ENCODE results near the gene HGS.

The HGS gene

DNA sequence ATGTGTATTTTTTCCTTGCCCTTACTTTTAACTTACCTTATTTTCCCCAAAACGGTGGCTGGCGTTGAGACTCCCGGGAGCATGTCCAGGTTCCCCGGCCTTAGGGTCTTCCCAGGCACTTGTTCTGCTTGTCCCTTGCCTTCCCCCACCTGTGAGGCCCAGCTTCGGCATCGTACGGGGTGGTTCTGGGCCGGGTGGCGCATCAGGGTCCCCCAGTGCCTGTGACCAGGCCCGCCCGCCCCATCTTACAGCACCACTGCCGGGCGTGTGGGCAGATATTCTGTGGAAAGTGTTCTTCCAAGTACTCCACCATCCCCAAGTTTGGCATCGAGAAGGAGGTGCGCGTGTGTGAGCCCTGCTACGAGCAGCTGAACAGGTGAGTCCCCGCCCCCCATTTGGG is 7.4 kb downstream of the HGS start:
- peaks cover 15% of the 10 kb centered on the region for H3K36me3 ChIP-seq (ENCODE audit: control insufficient read depth, insufficient read depth, low read length)
- H3K4me3 ChIP-seq (ENCODE audit: low read length) = no peak overlapping the region
- no peaks in the 10 kb centered on the region for H3K4me1 ChIP-seq (ENCODE audit: control insufficient read depth, insufficient read depth, low read length)
- H3K9ac ChIP-seq (ENCODE audit: low read length) = no peak overlapping the region
- H3K27me3 ChIP-seq (ENCODE audit: control insufficient read depth, insufficient read depth, low read length) = no peaks in the 10 kb centered on the region
- H3K9me3 ChIP-seq (ENCODE audit: control insufficient read depth, low read length) = no peaks in the 10 kb centered on the region

DNA sequence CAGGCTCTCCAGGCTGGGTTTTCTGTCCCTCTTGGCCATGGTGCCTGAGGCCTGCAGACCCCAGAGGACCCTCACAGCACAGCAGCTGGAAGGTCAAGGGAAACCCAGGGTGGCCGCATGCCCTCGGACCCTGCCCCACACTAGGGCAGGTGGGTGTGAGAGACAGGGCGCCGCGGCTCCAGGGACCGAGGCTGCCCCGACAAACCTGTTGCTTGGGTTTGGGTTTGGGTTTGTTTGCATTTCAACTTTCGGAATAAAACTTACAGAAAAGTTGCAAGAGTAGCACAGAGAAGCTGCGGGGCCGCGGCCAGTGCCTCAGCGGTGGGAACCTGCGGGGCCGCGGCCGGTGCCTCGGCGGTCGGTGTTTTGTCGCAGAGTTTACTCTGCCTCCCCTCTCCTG is 7.8 kb downstream of the HGS start:
- no peaks in the 10 kb centered on the region for H3K4me1 ChIP-seq (ENCODE audit: control insufficient read depth, insufficient read depth, low read length)
- no peak overlapping the region for H3K4me3 ChIP-seq (ENCODE audit: low read length)
- no peak overlapping the region for H3K9ac ChIP-seq (ENCODE audit: low read length)
- H3K9me3 ChIP-seq (ENCODE audit: control insufficient read depth, low read length) = no peaks in the 10 kb centered on the region
- H3K27me3 ChIP-seq (ENCODE audit: control insufficient read depth, insufficient read depth, low read length) = no peaks in the 10 kb centered on the region
- peaks cover 15% of the 10 kb centered on the region for H3K36me3 ChIP-seq (ENCODE audit: control insufficient read depth, insufficient read depth, low read length)

DNA sequence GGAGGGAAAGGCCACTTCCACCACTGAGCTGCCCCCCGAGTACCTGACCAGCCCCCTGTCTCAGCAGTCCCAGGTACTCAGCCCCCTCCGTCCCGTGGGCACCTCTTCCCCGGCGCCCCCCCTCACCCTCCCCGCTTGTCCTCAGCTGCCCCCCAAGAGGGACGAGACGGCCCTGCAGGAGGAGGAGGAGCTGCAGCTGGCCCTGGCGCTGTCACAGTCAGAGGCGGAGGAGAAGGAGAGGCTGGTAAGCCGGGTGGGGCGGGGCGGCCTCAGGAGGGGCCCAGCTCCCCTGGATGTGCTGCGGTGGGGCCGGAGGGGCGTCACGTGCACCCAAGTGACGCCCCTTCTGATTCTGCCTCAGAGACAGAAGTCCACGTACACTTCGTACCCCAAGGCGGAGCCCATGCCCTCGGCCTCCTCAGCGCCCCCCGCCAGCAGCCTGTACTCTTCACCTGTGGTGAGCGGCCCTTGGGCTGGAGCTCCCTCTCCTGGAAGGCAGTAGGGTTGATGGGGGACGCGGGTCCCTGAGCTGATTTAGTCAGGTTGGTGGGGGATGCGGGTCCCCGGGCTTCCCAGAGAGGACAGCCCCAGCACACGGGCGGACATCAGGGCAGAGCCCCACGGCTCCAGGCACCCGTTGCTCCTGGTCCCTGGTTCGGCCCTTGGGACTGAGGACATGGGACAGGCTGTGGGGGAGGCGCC is 9.8 kb downstream of the HGS start:
- Histone ChIP-seq H3K4me1 (ENCODE audit: control insufficient read depth, insufficient read depth, low read length) (no peaks in the 10 kb centered on the region), H3K36me3 (ENCODE audit: control insufficient read depth, insufficient read depth, low read length) (peaks cover 15% of the 10 kb centered on the region), H3K9ac (ENCODE audit: low read length) (no peak overlapping the region), H3K9me3 (ENCODE audit: control insufficient read depth, low read length) (no peaks in the 10 kb centered on the region), H3K27me3 (ENCODE audit: control insufficient read depth, insufficient read depth, low read length) (no peaks in the 10 kb centered on the region), H3K4me3 (ENCODE audit: low read length) (no peak overlapping the region)

DNA sequence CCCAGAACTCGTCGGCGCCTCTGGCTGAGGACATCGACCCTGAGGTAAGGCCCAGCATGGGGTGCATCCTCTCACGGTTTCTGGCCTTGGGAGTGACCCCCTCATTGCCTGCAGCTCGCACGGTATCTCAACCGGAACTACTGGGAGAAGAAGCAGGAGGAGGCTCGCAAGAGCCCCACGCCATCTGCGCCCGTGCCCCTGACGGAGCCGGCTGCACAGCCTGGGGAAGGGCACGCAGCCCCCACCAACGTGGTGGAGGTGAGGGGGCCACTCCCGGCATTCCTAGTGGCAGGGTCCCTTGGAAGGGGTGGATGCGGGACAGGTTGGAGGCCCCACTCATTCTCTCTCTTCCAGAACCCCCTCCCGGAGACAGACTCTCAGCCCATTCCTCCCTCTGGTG is 11.0 kb downstream of the HGS start:
- Histone ChIP-seq H3K4me1 (ENCODE audit: control insufficient read depth, insufficient read depth, low read length) (no peaks in the 10 kb centered on the region), H3K9me3 (ENCODE audit: control insufficient read depth, low read length) (no peaks in the 10 kb centered on the region), H3K9ac (ENCODE audit: low read length) (no peak overlapping the region), H3K36me3 (ENCODE audit: control insufficient read depth, insufficient read depth, low read length) (peaks cover 15% of the 10 kb centered on the region), H3K4me3 (ENCODE audit: low read length) (no peak overlapping the region), H3K27me3 (ENCODE audit: control insufficient read depth, insufficient read depth, low read length) (no peaks in the 10 kb centered on the region)

DNA sequence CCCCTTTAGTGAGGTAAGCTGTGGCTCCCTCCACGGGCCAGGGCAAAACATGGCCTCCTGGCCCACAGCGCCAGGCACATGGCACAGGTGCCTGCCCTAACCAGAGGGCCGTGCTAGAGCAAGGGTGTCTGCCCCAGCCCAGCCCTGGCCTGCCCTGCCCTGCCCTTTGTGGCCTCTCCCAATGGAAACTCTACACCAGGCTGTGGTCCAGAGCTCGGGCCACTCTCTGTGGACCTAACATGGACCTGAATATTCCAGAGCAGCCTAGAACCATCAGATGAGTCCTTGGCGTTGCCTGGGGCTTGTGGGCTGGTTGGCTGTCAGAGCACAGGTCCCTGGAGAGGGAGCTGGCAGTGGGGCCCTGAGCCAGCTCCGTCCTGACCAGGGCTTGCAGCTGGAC is 11.4 kb downstream of the HGS start:
- no peaks in the 10 kb centered on the region for H3K4me1 ChIP-seq (ENCODE audit: control insufficient read depth, insufficient read depth, low read length)
- H3K9ac ChIP-seq (ENCODE audit: low read length) = no peak overlapping the region
- no peaks in the 10 kb centered on the region for H3K9me3 ChIP-seq (ENCODE audit: control insufficient read depth, low read length)
- H3K4me3 ChIP-seq (ENCODE audit: low read length) = no peak overlapping the region
- peaks cover 15% of the 10 kb centered on the region for H3K36me3 ChIP-seq (ENCODE audit: control insufficient read depth, insufficient read depth, low read length)
- H3K27me3 ChIP-seq (ENCODE audit: control insufficient read depth, insufficient read depth, low read length) = no peaks in the 10 kb centered on the region

DNA sequence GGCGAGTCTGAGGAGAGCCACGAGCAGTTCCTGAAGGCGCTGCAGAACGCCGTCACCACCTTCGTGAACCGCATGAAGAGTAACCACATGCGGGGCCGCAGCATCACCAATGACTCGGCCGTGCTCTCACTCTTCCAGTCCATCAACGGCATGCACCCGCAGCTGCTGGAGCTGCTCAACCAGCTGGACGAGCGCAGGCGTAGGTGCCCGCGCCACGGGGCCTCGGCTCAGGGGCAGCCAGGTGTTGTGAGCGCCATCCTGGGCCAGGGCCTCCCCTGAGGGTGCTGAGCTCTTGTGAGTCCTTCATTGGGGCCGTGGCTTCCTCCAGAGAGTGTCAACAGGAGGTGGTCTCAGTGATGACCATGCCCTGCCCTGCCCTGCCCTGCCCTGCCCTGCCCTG is 12.0 kb downstream of the HGS start:
- H3K4me3 ChIP-seq (ENCODE audit: low read length) = no peak overlapping the region
- H3K9me3 ChIP-seq (ENCODE audit: control insufficient read depth, low read length) = no peaks in the 10 kb centered on the region
- H3K4me1 ChIP-seq (ENCODE audit: control insufficient read depth, insufficient read depth, low read length) = no peaks in the 10 kb centered on the region
- H3K9ac ChIP-seq (ENCODE audit: low read length) = no peak overlapping the region
- H3K36me3 ChIP-seq (ENCODE audit: control insufficient read depth, insufficient read depth, low read length) = peaks cover 15% of the 10 kb centered on the region
- H3K27me3 ChIP-seq (ENCODE audit: control insufficient read depth, insufficient read depth, low read length) = no peaks in the 10 kb centered on the region

DNA sequence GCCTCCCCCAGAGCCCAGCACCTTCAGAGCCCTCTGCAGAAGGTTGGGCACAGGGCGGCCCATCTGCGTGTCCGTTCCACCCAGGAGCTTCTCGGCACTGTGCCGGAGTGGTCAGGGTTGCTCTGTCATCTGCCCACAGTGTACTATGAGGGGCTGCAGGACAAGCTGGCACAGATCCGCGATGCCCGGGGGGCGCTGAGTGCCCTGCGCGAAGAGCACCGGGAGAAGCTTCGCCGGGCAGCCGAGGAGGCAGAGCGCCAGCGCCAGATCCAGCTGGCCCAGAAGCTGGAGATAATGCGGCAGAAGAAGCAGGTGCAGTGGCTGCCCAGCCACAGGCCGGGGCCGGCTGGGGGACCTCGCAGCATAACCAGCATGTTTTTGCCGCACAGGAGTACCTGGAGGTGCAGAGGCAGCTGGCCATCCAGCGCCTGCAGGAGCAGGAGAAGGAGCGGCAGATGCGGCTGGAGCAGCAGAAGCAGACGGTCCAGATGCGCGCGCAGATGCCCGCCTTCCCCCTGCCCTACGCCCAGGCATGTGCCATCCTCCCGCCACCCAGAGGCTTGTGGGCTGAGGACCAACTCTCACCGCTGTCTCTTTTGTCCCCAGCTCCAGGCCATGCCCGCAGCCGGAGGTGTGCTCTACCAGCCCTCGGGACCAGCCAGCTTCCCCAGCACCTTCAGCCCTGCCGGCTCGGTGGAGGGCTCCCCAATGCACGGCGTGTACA is 12.6 kb downstream of the HGS start:
- Histone ChIP-seq H3K9me3 (ENCODE audit: control insufficient read depth, low read length) (no peaks in the 10 kb centered on the region), H3K4me3 (ENCODE audit: low read length) (no peak overlapping the region), H3K4me1 (ENCODE audit: control insufficient read depth, insufficient read depth, low read length) (peaks cover 1% of the 10 kb centered on the region), H3K36me3 (ENCODE audit: control insufficient read depth, insufficient read depth, low read length) (peaks cover 15% of the 10 kb centered on the region), H3K27me3 (ENCODE audit: control insufficient read depth, insufficient read depth, low read length) (no peaks in the 10 kb centered on the region), H3K9ac (ENCODE audit: low read length) (no peak overlapping the region)

DNA sequence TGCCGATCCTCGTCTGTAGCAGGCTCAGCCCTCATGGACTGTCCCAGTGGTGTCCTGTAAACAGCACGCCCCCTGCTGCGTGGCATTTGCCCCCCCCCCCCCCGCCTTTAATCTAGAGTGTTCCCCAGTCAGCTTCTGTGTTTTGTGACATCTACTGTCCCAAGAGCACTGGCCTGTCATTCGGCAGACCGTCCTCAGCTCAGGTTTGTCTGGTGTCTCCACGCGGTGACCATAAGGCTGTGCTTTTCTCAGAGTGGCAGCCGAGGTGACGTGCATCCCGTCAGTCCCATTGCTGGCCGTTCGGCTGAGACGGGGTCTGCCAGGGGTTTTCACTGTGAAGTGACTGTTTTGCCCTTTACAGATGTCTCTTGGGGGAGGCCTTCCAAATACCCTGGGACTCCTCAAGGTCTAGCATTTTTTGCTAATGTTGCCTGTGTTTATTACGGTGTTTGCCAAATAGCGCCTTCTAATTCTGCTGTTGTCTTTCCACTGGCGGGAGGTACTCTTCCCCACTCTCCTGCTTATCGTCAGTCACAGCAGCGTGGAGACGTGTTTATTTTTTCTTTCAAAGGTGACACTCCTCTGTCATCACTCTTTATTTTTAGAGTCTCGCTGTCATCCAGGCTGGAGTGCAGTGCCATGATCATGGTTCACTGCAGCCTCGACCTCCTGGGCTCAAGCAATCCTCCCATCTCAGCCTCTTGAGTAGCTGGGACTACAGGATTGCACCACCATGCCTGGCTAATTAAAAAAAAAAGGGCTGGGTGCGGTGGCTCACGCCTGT is 13.6 kb downstream of the HGS start:
- Histone ChIP-seq H3K27me3 (ENCODE audit: control insufficient read depth, insufficient read depth, low read length) (no peaks in the 10 kb centered on the region), H3K4me1 (ENCODE audit: control insufficient read depth, insufficient read depth, low read length) (peaks cover 11% of the 10 kb centered on the region), H3K9ac (ENCODE audit: low read length) (no peak overlapping the region), H3K9me3 (ENCODE audit: control insufficient read depth, low read length) (no peaks in the 10 kb centered on the region), H3K36me3 (ENCODE audit: control insufficient read depth, insufficient read depth, low read length) (peaks cover 15% of the 10 kb centered on the region), H3K4me3 (ENCODE audit: low read length) (no peak overlapping the region)

DNA sequence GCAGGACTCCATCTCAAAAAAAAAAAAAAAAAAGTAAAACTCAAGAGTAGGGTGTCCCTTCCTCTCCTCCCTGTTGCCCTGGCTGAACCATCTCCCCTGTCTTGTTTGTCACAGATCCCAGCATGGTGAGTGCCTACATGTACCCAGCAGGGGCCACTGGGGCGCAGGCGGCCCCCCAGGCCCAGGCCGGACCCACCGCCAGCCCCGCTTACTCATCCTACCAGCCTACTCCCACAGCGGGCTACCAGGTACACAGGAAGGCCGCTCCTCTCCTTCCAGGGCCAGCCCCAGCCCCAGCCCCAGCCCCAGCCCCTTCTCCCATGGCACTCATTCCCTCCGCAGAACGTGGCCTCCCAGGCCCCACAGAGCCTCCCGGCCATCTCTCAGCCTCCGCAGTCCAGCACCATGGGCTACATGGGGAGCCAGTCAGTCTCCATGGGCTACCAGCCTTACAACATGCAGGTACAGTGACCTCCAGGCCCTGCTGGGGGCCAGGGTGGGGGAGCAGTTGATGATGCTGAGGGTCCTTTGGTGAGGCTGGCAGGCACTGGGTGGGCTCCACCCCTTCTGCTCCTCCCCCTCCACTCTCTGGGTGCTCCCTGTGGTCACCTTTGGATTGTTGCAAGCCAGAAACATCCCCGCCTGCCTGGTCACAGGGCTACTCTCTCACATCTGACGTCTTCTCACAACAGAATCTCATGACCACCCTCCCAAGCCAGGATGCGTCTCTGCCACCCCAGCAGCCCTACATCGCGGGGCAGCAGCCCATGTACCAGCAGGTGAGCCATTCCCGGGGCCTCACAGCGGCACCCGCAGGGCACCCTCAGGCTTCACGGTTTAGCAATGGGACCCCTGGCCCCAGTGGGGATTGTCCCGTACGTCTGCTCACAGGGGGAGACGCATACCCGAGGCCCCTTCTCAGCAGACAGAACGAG is 16.8 kb downstream of the HGS start:
- Histone ChIP-seq H3K4me1 (ENCODE audit: control insufficient read depth, insufficient read depth, low read length) (peaks cover 22% of the 10 kb centered on the region), H3K27me3 (ENCODE audit: control insufficient read depth, insufficient read depth, low read length) (no peaks in the 10 kb centered on the region), H3K9me3 (ENCODE audit: control insufficient read depth, low read length) (no peaks in the 10 kb centered on the region), H3K4me3 (ENCODE audit: low read length) (no peak overlapping the region), H3K9ac (ENCODE audit: low read length) (no peak overlapping the region), H3K36me3 (ENCODE audit: control insufficient read depth, insufficient read depth, low read length) (peaks cover under 1% of the 10 kb centered on the region)

DNA sequence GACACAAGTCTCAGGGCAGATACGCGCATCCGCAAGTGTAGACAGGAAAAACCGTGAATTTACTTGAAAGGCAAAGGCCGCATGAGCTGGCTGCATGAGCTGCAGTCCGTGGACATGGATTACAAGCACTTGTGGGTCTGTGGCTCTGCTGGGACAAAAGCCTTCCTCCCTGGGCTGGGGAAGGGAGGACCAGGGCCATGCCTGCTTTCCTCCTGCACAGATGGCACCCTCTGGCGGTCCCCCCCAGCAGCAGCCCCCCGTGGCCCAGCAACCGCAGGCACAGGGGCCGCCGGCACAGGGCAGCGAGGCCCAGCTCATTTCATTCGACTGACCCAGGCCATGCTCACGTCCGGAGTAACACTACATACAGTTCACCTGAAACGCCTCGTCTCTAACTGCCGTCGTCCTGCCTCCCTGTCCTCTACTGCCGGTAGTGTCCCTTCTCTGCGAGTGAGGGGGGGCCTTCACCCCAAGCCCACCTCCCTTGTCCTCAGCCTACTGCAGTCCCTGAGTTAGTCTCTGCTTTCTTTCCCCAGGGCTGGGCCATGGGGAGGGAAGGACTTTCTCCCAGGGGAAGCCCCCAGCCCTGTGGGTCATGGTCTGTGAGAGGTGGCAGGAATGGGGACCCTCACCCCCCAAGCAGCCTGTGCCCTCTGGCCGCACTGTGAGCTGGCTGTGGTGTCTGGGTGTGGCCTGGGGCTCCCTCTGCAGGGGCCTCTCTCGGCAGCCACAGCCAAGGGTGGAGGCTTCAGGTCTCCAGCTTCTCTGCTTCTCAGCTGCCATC is 17.7 kb downstream of the HGS start:
- H3K9ac ChIP-seq (ENCODE audit: low read length) = peak overlapping the region; percentile 96
- peaks cover 5% of the 10 kb centered on the region for H3K36me3 ChIP-seq (ENCODE audit: control insufficient read depth, insufficient read depth, low read length)
- peaks cover 22% of the 10 kb centered on the region for H3K4me1 ChIP-seq (ENCODE audit: control insufficient read depth, insufficient read depth, low read length)
- no peaks in the 10 kb centered on the region for H3K9me3 ChIP-seq (ENCODE audit: control insufficient read depth, low read length)
- H3K27me3 ChIP-seq (ENCODE audit: control insufficient read depth, insufficient read depth, low read length) = no peaks in the 10 kb centered on the region
- H3K4me3 ChIP-seq (ENCODE audit: low read length) = no peak overlapping the region
